Measurements from ENCODE around the gene NOL4L. TPM values are rescaled to one million over a fixed set of nuclear protein-coding genes. Genes with fewer than 3 reads are reported as not detected.

NOL4L gene
- total RNA-seq, 1 donor from 2014 or later: 11.9 TPM

DNA sequence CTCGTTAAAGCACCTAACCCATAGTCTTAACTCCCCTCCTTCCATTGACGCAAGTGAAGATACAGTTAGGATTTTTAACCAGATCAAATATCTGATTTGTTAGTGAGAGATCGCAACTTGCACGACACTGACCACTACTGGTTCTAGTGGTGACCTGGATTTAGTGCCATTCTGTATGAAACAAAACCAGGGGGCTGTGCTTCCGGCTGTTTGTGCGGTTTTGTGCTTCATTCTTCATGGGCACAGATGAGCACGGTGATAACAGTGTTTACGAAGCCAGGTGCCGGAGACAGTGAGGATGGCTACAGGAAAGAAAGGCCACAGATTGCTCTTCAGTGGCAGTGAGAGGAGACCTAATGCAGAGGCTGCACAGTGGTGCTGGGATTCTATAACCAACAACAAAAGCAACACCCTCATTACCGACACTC, 75.5 kb downstream of the NOL4L start:
- Histone ChIP-seq H3K4me3 (no peak overlapping the region), H3K4me2 (peak overlapping the region; percentile 11), H3K27ac (no peak overlapping the region), H3K9me3 (ENCODE audit: low read depth) (no peaks in the 10 kb centered on the region), H3K79me2 (ENCODE audit: low read depth) (no peaks in the 10 kb centered on the region), H2AFZ (replicated peaks) (no peak overlapping the region), H3F3A (ENCODE audit: low read depth) (peaks cover 10% of the 10 kb centered on the region), H3K27me3 (no peaks in the 10 kb centered on the region), H3K4me1 (peaks cover 20% of the 10 kb centered on the region), H4K20me1 (ENCODE audit: low read depth) (no peaks in the 10 kb centered on the region), H3K9ac (no peak overlapping the region), H3K36me3 (no peaks in the 10 kb centered on the region)
- peaks cover 51% of the 10 kb centered on the region for H3K4me1 Mint-ChIP-seq
- no peaks in the 10 kb centered on the region for H3K9me3 Mint-ChIP-seq
- peak overlapping the region; percentile 41 for H3K4me3 Mint-ChIP-seq
- H3K27ac Mint-ChIP-seq: peak overlapping the region; percentile 88
- no peak for TF ChIP-seq EZH2phosphoT487 (IDR thresholded peaks at IDR 0.05)
- no peak for TF ChIP-seq EZH2 (IDR thresholded peaks at IDR 0.05)
- TF ChIP-seq, protein P1, sequence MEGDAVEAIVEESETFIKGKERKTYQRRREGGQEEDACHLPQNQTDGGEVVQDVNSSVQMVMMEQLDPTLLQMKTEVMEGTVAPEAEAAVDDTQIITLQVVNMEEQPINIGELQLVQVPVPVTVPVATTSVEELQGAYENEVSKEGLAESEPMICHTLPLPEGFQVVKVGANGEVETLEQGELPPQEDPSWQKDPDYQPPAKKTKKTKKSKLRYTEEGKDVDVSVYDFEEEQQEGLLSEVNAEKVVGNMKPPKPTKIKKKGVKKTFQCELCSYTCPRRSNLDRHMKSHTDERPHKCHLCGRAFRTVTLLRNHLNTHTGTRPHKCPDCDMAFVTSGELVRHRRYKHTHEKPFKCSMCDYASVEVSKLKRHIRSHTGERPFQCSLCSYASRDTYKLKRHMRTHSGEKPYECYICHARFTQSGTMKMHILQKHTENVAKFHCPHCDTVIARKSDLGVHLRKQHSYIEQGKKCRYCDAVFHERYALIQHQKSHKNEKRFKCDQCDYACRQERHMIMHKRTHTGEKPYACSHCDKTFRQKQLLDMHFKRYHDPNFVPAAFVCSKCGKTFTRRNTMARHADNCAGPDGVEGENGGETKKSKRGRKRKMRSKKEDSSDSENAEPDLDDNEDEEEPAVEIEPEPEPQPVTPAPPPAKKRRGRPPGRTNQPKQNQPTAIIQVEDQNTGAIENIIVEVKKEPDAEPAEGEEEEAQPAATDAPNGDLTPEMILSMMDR (IDR thresholded peaks at IDR 0.05): peak; percentile 33
- peaks cover 3% of the 10 kb centered on the region for H3K36me3 Mint-ChIP-seq
- peaks cover 5% of the 10 kb centered on the region for H3K27me3 Mint-ChIP-seq (ENCODE audit: insufficient read depth, low read depth)
- DNase-seq (ENCODE audit: low spot score): no peak

DNA sequence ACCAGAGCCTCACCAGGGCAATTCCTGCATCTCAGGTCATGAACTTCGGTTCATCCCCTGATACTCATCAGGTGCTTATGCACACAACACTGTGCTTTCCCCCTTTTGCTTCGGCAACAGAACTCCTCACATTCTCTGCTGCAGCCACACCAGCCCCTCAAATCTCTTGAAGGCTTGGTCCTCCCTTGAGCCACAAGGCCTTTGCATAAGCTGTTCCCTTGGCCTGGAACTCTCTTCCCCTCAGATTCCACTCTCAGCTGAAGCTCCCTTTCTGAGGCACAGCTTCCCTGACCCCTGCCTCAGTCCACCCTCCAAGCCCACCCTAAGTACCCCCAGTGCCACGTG, 76.4 kb downstream of the NOL4L start:
- Histone ChIP-seq H3K36me3 (no peaks in the 10 kb centered on the region), H3K9me3 (ENCODE audit: low read depth) (no peaks in the 10 kb centered on the region), H3K9ac (no peak overlapping the region), H3F3A (ENCODE audit: low read depth) (peaks cover 10% of the 10 kb centered on the region), H3K27me3 (no peaks in the 10 kb centered on the region), H3K4me2 (no peak overlapping the region), H3K27ac (no peak overlapping the region), H2AFZ (replicated peaks) (no peak overlapping the region), H3K4me1 (peaks cover 20% of the 10 kb centered on the region), H4K20me1 (ENCODE audit: low read depth) (no peaks in the 10 kb centered on the region), H3K79me2 (ENCODE audit: low read depth) (no peaks in the 10 kb centered on the region), H3K4me3 (no peak overlapping the region)
- Mint-ChIP-seq H3K4me1 (peaks cover 48% of the 10 kb centered on the region), H3K27me3 (ENCODE audit: insufficient read depth, low read depth) (peaks cover 4% of the 10 kb centered on the region), H3K9me3 (no peaks in the 10 kb centered on the region), H3K4me3 (peak overlapping the region; percentile 4), H3K36me3 (peaks cover 3% of the 10 kb centered on the region), H3K27ac (peak overlapping the region; percentile 65)
- TF ChIP-seq EZH2 (IDR thresholded peaks at IDR 0.05): no peak
- TF ChIP-seq, protein P1 (IDR thresholded peaks at IDR 0.05): no peak
- no peak for DNase-seq (ENCODE audit: low spot score)

DNA sequence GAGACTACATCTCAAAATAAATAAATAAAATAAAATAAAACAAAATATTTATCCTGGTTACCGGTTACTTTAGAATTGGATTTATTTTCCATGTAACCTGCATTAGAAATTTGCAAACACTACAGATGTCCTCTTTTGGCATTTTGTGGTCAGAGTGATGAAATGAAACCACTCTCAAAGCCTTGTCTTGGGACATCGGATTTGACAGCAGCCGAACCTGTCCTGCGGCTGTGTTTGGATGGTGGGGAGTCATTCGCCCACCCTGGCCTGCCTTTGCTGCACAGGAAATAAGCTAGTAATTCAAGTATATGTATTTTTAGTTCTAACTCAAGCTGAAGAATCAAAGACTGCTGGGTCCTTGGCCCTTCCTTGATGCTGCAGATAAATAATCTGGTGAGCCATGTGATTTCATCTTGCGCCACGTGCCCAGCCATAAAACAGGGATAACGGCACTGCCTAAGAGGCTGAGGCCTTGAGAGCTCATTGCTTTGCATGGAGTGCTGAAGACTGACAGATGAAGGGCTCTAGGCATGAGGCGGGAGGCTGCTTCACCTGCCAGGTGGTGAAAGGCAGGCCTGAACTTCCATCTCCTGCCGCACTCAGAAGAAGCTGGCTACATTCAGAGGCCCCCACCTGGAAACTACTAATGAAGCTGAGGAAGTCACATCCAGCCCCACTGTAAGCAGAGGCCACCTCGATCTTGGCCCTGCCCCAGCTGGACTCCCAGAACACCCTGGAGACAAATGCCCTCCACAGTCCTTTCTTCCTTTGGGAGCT, 76.9 kb downstream of the NOL4L start:
- H3K27me3 Mint-ChIP-seq (ENCODE audit: insufficient read depth, low read depth): peaks cover 4% of the 10 kb centered on the region
- H3K36me3 Mint-ChIP-seq: peaks cover 4% of the 10 kb centered on the region
- H3K27ac ChIP-seq: no peak overlapping the region

More for the DNA sequence above, 76.9 kb downstream of the NOL4L start:
- Histone ChIP-seq H2AFZ (replicated peaks) (no peak overlapping the region), H3F3A (ENCODE audit: low read depth) (peaks cover 10% of the 10 kb centered on the region), H3K4me2 (no peak overlapping the region), H3K4me1 (peaks cover 20% of the 10 kb centered on the region), H3K9ac (no peak overlapping the region), H4K20me1 (ENCODE audit: low read depth) (no peaks in the 10 kb centered on the region), H3K4me3 (no peak overlapping the region), H3K27me3 (no peaks in the 10 kb centered on the region), H3K36me3 (no peaks in the 10 kb centered on the region), H3K79me2 (ENCODE audit: low read depth) (no peaks in the 10 kb centered on the region), H3K9me3 (ENCODE audit: low read depth) (no peaks in the 10 kb centered on the region)
- TF ChIP-seq, protein P1 (IDR thresholded peaks at IDR 0.05): no peak
- TF ChIP-seq EZH2phosphoT487 (IDR thresholded peaks at IDR 0.05): no peak
- TF ChIP-seq EZH2 (IDR thresholded peaks at IDR 0.05): no peak
- no peak for DNase-seq (ENCODE audit: low spot score)
- Mint-ChIP-seq H3K4me3 (no peak overlapping the region), H3K4me1 (peaks cover 48% of the 10 kb centered on the region), H3K9me3 (no peaks in the 10 kb centered on the region), H3K27ac (no peak overlapping the region)

All from neural progenitor cell (in vitro differentiated cells).